Activated CD4-positive, alpha-beta T cell treated with anti-CD3 and anti-CD28 coated beads, Interleukin-2, Interleukin-4, amounts not matched to agents 100 ng/mL and 50 ng/mL, durations not matched to agents 16 hours and 8 hours (primary cell): ENCODE data around the gene LRP6.

ENCODE experiments used
- DNase-seq: peaks from one replicate; pipeline ENCODE4 v3.0.0-alpha.2; 2020; ENCODE audit warnings: low spot score

The LRP6 gene

DNA sequence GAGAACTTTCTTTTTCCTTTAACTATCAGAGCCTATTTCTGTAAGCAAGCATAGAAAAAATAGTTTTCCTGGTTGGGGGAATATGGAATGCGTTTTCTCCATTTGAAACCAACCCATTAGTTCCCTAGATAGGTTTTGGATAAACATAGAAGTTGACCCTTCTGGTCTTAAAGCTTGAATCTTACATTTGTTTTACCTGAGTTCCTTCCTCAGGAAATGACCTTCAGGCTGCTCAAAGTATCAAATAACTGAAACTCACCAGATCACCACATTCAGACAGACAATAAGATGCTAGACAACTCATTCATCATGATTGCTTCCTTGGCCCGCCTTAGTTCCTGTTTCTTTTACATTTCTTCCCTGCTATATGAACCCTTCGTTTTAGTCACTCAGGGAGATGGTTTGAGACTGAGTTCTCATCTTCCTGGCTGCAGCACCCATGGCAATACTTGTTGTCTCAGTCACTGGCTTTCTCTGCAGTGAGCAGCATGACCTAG, 52.2 kb downstream of the LRP6 start:
- DNase-seq = no peak

DNA sequence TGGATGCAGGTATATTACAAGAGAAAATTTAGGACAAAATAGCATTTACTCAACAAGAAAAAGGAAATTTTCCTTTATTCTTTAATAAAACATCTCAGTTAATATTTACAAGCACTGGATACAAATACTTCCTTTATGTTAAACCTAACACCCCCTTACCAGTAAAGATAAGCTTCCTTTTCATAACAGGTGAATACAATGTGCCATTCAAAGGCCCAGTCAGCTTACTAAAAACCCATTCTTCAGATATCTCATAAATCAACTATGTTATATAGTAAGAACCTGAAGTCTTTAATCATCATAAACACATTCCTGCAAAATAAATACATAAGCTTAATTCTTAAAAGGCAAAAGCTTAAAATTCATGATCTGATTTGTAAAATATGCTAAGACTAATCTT, 52.6 kb downstream of the LRP6 start:
- no peak for DNase-seq

- DNase-seq = no peak
These were observed 54.1 kb downstream of the LRP6 start for GRCh38 chr12:12212769-12213168.

GRCh38 chr12:12210983-12211382, 55.9 kb downstream of the LRP6 start:
- DNase-seq = peak; percentile 19

- DNase-seq = no peak
These were observed 56.4 kb downstream of the LRP6 start for GRCh38 chr12:12210416-12210815.

GRCh38 chr12:12209675-12210074, 57.2 kb downstream of the LRP6 start:
- no peak for DNase-seq

DNA sequence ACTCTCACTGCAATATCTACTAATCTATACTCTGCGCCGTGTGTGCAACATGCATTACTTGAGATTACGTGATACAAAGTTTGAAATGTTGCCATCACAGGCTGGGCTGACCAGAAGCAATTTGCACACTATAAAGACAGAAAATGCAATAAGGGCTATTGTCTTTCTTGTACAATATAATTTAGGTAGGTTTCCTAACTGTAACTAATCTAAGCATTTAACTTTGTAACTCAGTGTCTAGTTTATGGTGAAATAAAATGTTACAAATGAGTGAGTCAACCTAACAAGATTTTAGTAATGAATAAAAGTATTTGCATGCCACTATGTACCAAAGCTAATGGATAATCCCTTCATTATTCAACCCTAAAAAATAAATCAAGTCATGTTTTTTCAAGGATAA, 57.8 kb downstream of the LRP6 start:
- DNase-seq = no peak

- DNase-seq = no peak
These were observed 59.1 kb downstream of the LRP6 start for GRCh38 chr12:12207746-12208145.

GRCh38 chr12:12206776-12207388, 60.0 kb downstream of the LRP6 start:
- DNase-seq = no peak

- DNase-seq = no peak
These were observed 64.1 kb downstream of the LRP6 start for GRCh38 chr12:12202747-12203146.

DNA sequence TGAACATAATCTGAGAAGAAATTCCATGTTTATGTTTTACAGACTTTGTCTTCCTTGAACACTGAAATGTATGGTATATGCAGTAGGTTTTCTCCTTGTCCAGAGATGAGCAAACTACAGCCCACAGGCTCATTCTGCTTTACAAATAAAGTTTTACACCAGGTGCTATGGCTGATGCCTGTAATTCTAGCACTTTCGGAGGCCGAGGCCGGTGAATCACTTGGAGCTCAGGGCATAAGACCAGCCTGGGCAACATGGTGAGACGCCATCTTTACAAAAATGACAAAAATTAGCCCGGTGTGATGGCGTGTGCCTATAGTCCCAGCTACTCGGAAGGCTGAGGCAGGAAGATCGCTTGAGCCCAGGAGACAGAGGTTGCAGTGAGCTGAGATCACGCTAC, 64.7 kb downstream of the LRP6 start:
- DNase-seq = no peak

- no peak for DNase-seq
These were observed 65.5 kb downstream of the LRP6 start for GRCh38 chr12:12201274-12201758.

- no peak for DNase-seq
These were observed 66.5 kb downstream of the LRP6 start for GRCh38 chr12:12200363-12200762.

GRCh38 chr12:12198124-12198523, 68.7 kb downstream of the LRP6 start:
- no peak for DNase-seq

- no peak for DNase-seq
These were observed 69.7 kb downstream of the LRP6 start for GRCh38 chr12:12197128-12197527.

DNA sequence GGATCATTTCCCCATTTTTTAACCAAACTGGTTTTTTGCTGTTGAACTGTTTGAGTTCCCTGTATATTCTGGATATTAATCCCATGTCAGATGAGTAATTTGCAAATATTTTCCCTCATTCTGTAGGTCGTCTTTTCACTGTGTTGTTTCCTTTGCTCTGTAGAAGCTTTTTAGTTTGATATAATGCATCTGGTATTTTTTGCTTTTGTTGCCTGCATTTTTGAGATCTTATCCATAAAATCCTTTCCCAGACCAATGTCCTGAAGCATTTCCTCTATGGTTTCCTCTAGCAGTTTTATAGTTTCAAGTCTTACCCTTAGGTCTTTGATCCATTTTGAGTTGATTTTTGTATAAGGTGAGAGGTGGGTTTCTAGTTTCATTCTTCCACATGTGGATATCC, 71.3 kb downstream of the LRP6 start:
- no peak for DNase-seq

DNA sequence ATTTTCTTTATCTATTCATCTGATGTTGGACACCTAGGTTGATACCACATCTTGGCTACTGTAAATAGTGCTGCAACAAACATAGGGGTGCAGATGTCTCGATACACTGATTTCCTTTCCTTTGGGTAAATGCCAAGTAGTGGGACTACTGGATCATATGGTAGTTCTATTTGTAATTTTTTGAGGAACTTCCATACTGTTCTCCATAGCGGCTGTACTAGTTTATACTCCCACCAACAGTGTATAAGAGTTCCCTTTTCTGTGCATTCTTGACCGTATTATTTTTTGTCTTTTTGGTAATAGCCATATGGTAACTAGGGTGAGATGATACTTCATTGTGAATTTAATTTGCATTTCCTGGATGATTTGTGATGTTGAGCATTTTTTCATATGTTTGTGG, 71.8 kb downstream of the LRP6 start:
- no peak for DNase-seq

DNA sequence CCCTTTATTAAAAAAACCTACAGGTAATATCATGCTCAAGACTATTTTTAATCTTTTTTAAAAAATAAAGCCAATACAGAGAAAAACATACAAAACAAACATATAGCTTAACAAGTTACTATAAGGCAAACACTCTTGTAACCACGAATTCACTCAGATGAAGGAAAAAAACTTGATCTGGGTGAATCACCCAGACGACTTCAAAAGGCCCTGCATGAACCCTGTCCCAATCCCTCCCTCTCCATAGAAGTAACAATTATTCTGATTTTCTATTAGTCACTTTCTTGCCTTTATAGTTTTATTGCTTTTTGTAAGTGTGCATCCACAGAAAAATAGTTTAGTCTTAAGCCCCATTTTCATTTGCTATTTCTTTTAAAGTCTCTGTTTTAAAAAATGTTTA, 72.6 kb downstream of the LRP6 start:
- no peak for DNase-seq

- no peak for DNase-seq
These were observed 75.8 kb downstream of the LRP6 start for GRCh38 chr12:12191008-12191407.

- no peak for DNase-seq
These were observed 76.6 kb downstream of the LRP6 start for GRCh38 chr12:12190087-12190809.

DNA sequence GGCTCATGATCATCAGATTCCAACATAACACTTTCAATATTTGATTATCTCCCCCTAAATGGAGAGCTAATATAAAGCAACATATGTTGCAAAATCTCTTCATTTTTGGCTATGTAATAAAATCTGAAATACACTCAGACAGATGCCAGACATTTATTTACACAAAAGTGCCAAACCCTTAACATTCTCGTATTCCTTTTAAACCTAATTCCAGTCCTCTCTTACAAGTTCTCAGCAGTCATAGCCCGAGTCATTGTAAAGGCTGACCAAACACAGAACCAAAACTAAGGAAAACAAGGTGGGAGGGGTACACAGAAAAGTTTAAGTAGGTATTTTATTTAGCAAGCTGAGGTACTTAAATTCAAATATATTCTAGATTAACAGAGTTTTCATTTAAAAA, 81.4 kb downstream of the LRP6 start:
- no peak for DNase-seq

- DNase-seq = no peak
These were observed 84.0 kb downstream of the LRP6 start for GRCh38 chr12:12182703-12183365.

DNA sequence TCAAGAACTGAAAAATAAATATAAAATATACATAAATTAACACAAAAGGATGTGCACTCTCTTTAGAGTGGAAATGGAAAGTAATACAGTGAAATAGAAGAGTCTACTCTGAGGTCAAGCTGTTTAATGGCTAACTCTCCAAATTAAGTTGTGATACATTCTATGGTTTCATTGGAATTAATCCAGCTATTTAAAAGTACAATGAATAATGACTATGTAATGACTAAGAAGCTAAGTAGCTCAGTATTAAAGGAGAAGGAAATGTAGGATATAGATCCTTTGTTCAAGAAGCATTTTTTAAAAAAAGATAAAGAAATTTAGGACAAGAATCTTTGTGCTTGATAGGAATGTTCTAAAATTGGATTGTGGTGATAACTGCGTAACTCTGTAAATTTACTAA, 85.3 kb downstream of the LRP6 start:
- no peak for DNase-seq
